Neuron (in vitro differentiated cells): ENCODE results near the gene FEN1.

Experiments used
- H2AFZ ChIP-seq: one replicate; pipeline ENCODE4 v1.6.1; 2013; ENCODE audit warnings: low read depth, mild to moderate bottlenecking, inconsistent platforms, low read length, moderate library complexity
- H3K27me3 ChIP-seq: one replicate; pipeline ENCODE4 v1.6.1; 2013; ENCODE audit warnings: low read length; ENCODE audit not compliant: insufficient read depth
- H3K36me3 ChIP-seq: one replicate; pipeline ENCODE4 v1.6.1; 2013; ENCODE audit warnings: low read length; ENCODE audit not compliant: insufficient read depth
- H3K4me1 ChIP-seq: one replicate; pipeline ENCODE4 v1.6.1; 2013; ENCODE audit warnings: low read length; ENCODE audit not compliant: insufficient read depth
- H3K4me3 ChIP-seq: 2 replicates; pipeline ENCODE4 v1.5.1; 2013; ENCODE audit warnings: mild to moderate bottlenecking, low read length, moderate library complexity
- H3K9me3 ChIP-seq: one replicate; pipeline ENCODE4 v1.6.1; 2013; ENCODE audit warnings: low read length

The FEN1 gene

DNA sequence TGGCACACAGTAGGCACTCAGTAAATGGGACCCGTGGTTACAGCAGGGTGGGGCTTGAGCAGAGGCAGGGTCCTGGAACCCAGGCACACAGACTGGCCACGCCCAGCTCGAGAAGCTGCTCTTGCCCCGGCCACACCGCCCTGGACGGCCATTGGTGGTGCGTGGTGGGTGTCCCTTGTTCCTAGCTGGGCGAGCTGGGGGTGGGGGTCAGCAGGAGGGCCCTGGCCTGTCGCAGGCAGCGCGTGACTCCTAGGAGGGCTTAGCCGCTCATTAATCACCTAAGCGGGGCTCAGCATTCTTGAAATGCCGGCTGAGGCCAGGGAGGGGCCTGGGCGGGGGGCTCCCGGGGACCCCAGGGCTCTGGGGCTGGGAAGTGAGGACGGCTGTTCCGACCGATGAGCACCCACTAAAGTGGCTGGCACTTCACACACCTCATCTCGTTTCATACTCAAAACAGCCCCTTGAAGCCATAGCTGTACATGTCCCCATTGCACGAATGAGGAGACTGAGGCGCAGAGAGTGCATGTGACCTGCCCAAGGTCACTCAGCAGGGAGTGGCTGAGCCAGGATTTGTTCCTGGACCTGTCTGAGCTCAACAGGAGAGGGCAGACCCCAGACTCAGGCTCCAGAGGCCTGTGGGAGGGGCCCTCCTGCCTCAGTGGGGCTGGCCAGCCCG lies 28.6 kb upstream of the FEN1 start:
- Histone ChIP-seq H3K36me3 (no peaks in the 10 kb centered on the region), H3K9me3 (no peaks in the 10 kb centered on the region), H3K4me3 (no peak overlapping the region), H2AFZ (no peak overlapping the region), H3K4me1 (peaks cover 8% of the 10 kb centered on the region), H3K27me3 (no peaks in the 10 kb centered on the region)

DNA sequence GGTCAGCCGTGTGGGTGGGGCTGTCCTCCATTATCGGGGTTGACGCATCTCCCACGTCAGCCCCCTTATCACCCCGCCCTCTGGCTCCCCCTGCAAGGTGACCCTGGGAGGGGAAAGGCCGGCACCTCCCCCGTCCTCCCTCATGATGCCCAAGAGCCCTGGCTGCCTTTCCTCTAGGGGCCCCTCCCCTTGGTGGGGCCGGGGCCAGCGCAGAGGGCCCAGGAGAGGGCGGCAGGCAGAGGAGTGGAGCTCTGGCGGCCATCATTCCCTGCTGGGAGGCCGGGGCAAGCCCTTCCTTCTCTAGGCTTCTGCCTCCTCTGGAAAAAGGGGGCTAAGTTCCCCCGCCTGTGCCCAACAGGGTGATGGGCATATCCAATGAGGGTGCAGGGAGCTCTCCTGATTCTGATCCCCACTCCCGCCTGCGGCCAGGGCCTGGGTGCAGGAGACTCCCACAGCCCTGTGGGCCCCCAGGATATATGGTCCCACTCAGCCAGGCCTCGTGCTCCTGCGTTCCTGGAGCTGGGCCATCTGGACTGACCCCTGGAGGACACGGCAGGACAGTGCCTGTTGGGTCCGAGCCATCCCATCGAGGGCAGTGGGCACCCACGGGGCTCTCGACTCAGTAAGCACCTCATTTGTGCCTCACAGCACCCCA lies 28.0 kb upstream of the FEN1 start:
- no peaks in the 10 kb centered on the region for H3K9me3 ChIP-seq
- H2AFZ ChIP-seq, result no peak overlapping the region
- peaks cover 12% of the 10 kb centered on the region for H3K4me1 ChIP-seq
- H3K4me3 ChIP-seq, result no peak overlapping the region
- no peaks in the 10 kb centered on the region for H3K36me3 ChIP-seq
- H3K27me3 ChIP-seq, result no peaks in the 10 kb centered on the region

DNA sequence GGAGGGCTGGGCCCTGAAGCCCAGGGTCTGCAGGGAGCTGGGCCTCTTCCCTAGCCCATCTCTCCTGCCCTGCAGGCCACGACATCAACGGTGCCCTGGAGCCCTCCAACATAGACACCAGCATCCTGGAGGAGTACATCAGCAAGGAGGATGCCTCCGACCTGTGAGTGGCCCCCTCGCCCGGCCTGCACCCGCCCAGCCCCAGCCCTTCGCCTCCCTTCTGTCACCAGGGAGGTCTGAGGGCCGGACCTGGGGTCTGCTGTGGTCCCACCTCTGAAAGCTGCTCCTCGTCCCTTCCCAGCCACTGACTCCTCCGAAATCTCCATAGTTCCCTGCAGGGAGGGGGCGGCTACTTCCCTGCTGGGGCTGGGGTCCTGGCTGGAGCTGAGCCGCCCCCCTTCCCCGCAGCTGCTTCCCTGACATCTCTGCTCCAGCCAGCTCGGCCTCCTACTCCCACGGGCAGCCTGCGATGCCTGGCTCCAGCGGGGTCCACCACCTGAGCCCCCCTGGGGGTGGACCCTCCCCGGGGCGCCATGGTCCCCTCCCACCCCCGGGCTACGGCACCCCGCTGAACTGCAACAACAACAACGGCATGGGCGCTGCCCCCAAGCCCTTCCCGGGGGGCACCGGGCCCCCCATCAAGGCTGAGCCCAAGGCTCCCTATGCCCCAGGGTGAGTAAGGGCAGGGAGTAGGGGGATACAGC lies 27.0 kb upstream of the FEN1 start:
- no peak overlapping the region for H3K4me3 ChIP-seq
- H3K4me1 ChIP-seq, result peaks cover 15% of the 10 kb centered on the region
- H3K9me3 ChIP-seq, result no peaks in the 10 kb centered on the region
- H3K36me3 ChIP-seq, result no peaks in the 10 kb centered on the region
- H3K27me3 ChIP-seq, result no peaks in the 10 kb centered on the region
- no peak overlapping the region for H2AFZ ChIP-seq

DNA sequence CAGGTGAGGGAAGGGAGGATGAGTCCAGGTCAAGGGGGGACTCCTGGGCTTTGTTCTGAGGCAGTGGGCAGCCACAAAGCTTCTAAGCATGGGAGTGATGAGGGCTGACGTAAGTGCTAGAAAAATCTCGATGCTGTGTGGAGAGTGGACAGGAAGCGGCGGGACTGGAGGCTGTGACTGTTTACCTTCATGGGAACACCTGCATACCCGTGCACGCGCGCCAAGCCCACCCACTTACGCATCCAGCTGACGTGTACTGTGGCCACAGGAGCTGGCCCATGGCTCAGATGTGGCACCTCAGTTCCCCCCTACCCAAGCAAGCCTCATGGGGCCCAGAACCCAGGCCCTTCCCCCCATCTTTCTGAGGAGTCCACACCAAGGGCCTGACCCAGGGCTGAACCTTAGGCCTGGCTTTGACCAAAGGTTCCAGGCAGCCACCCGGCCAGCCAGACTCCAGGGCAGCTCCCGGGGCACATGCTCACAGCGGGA lies 26.3 kb upstream of the FEN1 start:
- Histone ChIP-seq H3K27me3 (no peaks in the 10 kb centered on the region), H3K4me3 (no peak overlapping the region), H2AFZ (no peak overlapping the region), H3K9me3 (no peaks in the 10 kb centered on the region), H3K4me1 (peaks cover 15% of the 10 kb centered on the region), H3K36me3 (no peaks in the 10 kb centered on the region)

DNA sequence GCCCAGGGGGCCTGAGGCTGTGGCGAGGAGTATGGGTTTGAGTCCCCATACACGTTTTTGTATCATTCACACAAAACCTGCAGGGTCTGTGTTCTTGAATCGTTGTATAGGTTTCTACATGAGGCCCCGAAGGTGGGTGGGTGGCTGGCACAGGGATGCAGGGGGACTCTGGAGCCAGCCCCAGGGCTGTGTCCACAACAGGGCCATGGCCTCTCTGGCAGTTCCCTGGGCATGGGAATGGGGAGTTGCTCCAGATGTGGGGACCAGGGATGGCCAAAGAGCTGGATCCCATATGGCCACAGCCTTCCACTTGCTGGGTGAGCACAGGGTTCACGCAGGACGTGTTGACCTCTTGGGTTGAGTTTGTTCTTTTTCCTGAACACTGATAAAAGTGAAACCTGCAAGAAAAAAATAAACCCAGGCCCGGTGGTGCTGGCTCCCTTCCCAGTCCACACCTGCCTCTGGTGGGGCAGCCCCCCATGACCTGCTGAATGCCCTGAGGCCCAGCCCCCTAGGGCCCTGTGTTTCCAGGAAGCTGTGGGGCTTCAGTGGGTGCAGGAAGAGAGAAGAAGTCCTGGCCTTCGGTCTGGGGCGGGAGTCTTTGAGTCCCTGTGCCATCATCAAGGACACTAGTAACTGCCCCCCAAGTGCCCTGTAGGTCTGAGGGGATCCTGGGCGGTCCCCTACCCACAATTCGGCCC lies 24.2 kb upstream of the FEN1 start:
- Histone ChIP-seq H3K4me1 (peaks cover 30% of the 10 kb centered on the region), H3K4me3 (no peak overlapping the region), H2AFZ (no peak overlapping the region), H3K36me3 (no peaks in the 10 kb centered on the region), H3K9me3 (no peaks in the 10 kb centered on the region), H3K27me3 (no peaks in the 10 kb centered on the region)

DNA sequence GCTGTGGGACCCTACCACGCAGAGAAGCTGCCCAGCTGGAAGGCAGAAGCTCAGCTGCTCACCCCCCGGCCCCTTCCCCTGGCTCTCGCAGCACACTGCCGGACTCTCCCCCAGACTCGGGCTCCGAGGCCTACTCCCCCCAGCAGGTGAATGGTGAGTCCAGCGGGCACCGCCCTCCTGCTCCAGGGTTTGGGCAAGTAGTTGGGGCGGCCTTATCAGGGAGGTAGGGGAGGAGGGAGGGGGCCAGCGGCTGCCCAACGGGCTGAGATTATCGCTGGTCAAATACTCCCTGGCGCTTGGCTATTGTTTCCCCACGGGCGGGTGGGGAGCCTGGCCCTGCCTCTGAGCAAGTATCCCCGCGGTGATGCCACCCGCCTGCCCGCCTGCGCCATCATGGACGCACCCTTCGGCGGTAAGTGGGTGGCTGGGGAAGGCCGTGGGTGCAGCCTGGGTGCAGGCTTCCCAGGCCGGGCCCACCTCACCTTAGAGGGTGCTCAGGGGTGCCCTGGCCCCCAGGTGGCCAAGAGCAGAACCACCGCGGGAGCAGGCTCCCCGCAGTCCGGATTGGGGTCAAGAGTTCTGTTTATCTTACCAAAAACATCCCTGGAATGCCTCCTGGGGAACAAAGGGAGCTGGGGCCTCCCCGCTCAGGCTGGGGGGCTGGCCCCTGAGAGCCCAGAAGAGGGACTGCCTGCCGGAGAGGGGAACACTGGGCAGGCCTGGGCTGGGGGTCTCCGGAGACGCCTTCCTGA lies 23.4 kb upstream of the FEN1 start:
- Histone ChIP-seq H3K4me1 (peaks cover 36% of the 10 kb centered on the region), H3K4me3 (no peak overlapping the region), H3K9me3 (no peaks in the 10 kb centered on the region), H2AFZ (no peak overlapping the region), H3K27me3 (no peaks in the 10 kb centered on the region), H3K36me3 (no peaks in the 10 kb centered on the region)

DNA sequence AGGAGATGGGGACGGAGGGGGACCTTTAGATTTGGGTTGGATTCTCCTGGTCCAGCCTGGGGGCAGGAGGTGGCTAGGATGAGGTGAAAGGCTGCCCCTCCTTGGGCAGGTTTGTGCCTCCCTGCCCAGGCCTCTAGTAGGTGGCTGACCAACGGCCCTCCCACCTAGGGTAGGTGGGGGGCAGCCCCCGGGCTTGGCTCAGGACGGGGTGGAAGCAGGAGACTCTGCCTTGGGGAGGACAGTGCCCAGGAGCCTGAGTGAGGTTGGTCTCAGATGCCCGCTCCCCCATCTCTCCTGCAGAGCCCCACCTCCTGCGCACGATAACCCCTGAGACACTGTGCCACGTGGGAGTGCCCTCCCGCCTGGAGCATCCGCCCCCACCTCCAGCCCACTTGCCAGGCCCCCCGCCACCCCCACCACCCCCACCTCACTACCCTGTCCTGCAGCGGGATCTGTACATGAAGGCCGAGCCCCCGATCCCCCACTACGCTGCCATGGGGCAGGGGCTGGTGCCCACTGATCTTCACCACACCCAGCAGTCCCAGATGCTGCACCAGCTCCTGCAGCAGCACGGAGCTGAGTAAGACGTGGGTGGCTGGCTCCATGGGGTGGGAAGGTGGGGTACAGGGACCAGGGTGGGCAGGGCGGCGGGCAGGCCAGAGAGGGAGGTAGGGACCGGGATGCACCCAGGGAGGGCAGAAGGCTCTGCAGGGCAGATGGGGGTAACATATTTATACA lies 22.6 kb upstream of the FEN1 start:
- Histone ChIP-seq H3K36me3 (no peaks in the 10 kb centered on the region), H3K9me3 (no peaks in the 10 kb centered on the region), H3K4me1 (peaks cover 34% of the 10 kb centered on the region), H2AFZ (no peak overlapping the region), H3K27me3 (no peaks in the 10 kb centered on the region), H3K4me3 (no peak overlapping the region)

DNA sequence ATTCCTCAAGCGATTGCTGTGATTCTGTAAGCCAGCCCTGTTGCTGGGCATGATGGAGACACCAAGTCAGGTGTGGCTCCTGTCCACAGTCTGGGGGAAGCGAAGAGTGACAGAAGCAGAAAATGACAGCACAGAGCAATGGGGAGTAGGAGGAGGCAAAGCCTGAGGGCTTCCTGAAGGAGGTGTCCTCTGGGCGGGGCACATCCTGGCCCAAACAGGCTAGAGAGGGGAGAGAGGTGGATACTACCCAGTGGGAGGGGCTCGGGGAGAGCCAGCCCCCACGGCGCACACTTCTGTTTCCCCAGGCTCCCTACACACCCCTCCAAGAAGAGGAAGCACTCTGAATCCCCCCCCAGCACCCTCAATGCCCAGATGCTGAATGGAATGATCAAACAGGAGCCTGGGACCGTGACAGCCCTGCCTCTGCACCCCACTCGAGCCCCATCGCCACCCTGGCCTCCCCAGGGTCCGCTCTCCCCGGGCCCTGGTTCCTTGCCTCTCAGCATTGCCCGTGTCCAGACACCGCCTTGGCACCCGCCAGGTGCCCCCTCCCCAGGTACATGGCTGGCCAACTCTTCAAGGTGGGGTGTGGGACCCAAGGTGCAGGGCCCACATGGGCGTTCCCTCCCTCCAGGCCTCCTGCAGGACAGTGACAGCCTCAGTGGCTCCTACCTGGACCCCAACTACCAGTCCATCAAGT lies 21.4 kb upstream of the FEN1 start:
- Histone ChIP-seq H3K4me3 (no peak overlapping the region), H3K4me1 (peaks cover 30% of the 10 kb centered on the region), H3K36me3 (no peaks in the 10 kb centered on the region), H3K9me3 (no peaks in the 10 kb centered on the region), H2AFZ (no peak overlapping the region), H3K27me3 (no peaks in the 10 kb centered on the region)

DNA sequence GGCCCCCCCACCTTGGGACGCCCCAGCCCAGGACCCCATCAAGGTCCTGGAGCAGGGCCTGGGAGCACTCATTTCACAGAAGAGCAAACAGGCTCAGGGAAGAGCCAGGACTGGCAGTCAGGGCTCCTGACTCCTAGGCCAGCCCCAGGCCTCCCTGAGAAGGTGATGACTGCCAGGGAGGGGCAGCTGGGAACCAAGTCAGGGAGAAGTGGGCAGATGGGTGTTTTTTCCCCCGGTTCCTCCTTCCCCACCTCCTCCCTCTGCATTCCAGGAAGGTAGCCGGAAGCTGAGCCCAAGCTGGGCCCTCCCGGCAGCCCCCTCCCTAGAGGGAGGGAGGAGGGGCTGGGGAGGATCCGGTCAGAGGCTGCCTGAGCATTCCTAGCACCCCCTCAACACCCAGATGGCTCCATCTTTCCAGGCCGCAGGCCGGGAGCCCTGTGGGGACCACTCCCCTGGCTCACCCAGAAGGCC lies 20.7 kb upstream of the FEN1 start:
- Histone ChIP-seq H3K4me3 (no peak overlapping the region), H3K9me3 (peaks cover under 1% of the 10 kb centered on the region), H3K27me3 (no peaks in the 10 kb centered on the region), H3K36me3 (no peaks in the 10 kb centered on the region), H3K4me1 (peaks cover 30% of the 10 kb centered on the region), H2AFZ (no peak overlapping the region)

DNA sequence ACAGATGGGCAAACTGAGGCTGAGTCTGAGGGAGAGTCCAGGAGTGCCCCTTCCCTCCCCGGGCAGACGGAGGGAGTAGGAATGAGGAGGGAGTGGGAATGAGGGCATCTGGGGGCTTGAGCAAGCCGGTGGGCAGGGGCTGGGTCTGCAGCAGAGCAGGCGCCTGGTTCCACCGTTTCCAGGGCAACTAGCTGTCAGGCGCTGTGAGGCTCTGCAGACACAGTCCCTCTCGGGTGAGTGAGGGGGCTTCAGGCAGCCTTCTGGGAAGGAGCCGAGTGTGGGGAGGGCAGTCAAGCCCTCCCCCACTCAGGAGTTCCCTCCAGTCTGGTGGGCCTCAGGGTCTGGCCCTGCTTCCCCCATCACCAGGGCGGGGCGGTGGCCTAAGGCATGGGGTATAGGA lies 19.4 kb upstream of the FEN1 start:
- Histone ChIP-seq H3K4me3 (no peak overlapping the region), H3K36me3 (no peaks in the 10 kb centered on the region), H3K9me3 (peaks cover 2% of the 10 kb centered on the region), H2AFZ (no peak overlapping the region), H3K27me3 (no peaks in the 10 kb centered on the region), H3K4me1 (peaks cover 30% of the 10 kb centered on the region)

DNA sequence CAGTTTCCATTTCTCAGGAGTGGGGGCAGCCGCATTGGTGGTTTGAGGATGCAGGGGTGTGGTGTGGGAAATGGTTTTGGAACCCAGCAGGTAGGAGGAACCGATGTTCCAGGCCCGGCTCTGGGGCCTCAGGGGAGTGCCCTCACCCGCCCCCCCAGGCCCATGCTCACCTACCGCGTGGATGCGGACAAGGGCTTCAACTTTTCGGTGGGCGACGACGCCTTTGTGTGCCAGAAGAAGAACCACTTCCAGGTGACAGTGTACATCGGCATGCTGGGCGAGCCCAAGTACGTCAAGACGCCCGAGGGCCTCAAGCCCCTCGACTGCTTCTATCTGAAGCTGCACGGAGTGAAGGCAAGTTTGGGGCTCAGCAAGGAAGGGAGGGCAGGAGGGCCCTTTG lies 18.9 kb upstream of the FEN1 start:
- Histone ChIP-seq H3K36me3 (no peaks in the 10 kb centered on the region), H3K4me3 (no peak overlapping the region), H2AFZ (no peak overlapping the region), H3K27me3 (no peaks in the 10 kb centered on the region), H3K9me3 (peaks cover 2% of the 10 kb centered on the region), H3K4me1 (peaks cover 30% of the 10 kb centered on the region)
